Activated CD4-positive, CD25-positive, alpha-beta regulatory T cell treated with anti-CD3 and anti-CD28 coated beads, Interleukin-2, amount 50 U/mL, for 24 hours (primary cell): ENCODE measurements around the gene LOXHD1.

ENCODE experiments used
- ATAC-seq, 2 donors: fragments of 150-1000 bp; cut with Tn5 transposase; one replicate each; pipeline ENCODE4 v1.10.0; 2021; ENCODE audit warnings: mild to moderate bottlenecking in 1 of 2, moderate library complexity in 1 of 2

Gene LOXHD1

GRCh38 chr18:46445522-46446313 is 211.3 kb downstream of the LOXHD1 start:
- ATAC-seq, result no peak

GRCh38 chr18:46439037-46439436 is 218.0 kb downstream of the LOXHD1 start:
- ATAC-seq, result no peak

DNA sequence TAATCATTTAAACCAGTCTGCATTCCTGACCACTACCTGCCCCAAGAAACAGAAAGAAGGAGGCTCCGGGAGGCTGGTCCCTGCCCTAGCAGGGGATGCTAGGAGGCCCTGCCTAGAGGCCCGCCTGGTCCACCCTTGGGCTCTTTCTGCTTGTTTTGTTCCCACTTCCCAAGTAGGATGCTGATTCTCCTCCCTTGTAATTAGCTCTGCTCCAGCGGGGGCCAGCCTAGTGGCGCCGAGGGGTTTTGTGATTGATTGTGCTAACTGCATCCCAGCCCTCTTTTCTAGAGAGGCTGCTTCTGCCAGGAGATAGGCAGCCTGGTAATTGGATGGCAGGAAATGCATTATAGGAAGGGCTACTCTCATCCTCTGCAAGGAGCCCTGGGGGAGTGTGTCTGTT is 220.0 kb downstream of the LOXHD1 start:
- ATAC-seq, result no peak

DNA sequence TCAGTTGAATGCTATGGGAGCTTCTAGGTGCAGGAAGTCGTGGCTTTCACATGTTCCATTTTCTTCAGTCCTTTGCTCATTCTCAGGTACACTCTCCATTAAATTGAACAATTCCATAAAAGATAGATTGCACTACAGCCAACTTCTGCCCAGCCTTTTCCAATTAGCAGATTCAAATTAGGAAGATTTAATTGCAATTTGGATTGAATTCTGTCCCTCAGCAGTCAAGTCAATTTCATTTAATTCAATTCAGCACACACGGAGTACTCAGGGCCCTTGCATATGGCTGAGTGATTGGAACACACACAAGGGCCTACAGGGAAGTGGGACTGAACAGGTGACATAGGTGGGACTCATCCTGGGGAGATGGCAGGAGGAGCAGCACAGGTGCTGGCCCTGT is 220.4 kb downstream of the LOXHD1 start:
- no peak for ATAC-seq

GRCh38 chr18:46435031-46435430 is 222.0 kb downstream of the LOXHD1 start:
- no peak for ATAC-seq

- ATAC-seq, result no peak
These were observed 222.4 kb downstream of the LOXHD1 start for GRCh38 chr18:46434629-46435028.

GRCh38 chr18:46433121-46433826 is 223.7 kb downstream of the LOXHD1 start:
- ATAC-seq, result no peak

DNA sequence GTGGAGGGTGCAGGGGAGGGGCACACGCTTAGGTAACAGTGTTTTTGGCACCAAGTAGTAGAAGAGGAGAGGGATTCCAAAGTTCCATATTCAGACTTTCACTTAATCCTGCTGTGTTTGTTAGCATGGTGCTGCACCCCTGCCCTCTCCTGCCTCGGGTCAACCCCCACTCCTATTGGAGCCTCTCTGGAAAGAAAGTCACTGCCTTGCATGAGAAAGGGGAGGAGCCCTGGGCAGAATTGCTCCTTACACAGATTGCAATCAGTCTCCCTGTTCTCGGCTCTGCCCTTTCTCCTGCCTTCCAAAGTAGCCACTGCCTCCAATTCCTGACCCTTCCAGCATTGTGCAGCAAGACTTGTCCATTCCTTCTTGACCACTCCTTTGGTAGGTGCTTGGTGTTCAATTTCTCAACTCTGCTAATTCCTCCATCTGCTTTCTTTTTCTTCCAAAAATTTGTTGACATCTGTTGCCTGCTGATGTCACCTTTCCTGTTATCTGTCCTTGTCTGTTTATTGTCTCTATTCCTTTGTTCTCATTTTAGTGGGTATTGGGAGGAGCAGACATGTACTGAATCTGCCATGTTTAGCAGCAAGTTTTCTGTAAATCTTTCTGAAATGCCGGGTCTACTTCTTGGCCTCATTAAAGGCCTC is 225.4 kb downstream of the LOXHD1 start:
- ATAC-seq, result no peak

DNA sequence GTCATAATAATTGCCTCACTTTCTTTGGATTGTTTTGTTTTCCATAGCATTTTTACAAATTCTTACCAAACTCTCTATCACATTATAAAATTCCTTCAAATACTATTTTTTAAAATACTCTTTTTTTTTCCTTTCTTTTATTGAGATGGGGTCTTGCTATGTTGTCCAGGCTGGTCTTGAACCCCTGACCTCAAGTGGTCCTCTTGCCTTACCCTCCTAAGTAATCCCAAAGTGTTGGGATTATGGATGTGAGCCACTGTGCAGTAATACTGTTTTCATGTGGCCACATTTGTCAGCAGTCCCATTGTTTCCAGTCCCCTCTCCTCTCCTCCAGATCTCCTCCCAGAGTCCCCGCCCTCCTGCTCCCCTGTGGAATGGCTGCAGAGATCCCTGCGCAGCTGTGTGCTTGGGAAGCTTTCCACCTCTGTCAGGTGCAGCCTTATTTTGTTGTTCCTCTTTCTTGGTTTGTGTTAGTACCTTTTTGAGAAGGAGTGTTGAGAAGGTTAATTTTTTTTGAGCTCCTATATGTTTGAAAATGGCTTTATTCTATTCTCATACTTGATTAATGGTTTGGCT is 227.3 kb downstream of the LOXHD1 start:
- ATAC-seq, result no peak

- no peak for ATAC-seq
These were observed 227.9 kb downstream of the LOXHD1 start for GRCh38 chr18:46429130-46429529.

GRCh38 chr18:46428368-46428767 is 228.7 kb downstream of the LOXHD1 start:
- no peak for ATAC-seq

- ATAC-seq, result no peak
These were observed 229.6 kb downstream of the LOXHD1 start for GRCh38 chr18:46427216-46427995.
